GM18868 (cell line): ENCODE measurements around the gene RPL35.
"Not testable (repeated sequence)": the region's sequence is repeated elsewhere in the genome, so short reads cannot be mapped to it uniquely, and the experiment has no call there.

ENCODE experiments used
- ATAC-seq: cut with Tn5 transposase; IDR thresholded peaks from one replicate; pipeline ENCODE4 v1.9.1; 2021; ENCODE audit warnings: mild to moderate bottlenecking, moderate library complexity; ENCODE audit not compliant: unreplicated experiment

Gene RPL35

GRCh38 chr9:124853605-124854143 is 8.1 kb downstream of the RPL35 start:
- no peak for ATAC-seq

DNA sequence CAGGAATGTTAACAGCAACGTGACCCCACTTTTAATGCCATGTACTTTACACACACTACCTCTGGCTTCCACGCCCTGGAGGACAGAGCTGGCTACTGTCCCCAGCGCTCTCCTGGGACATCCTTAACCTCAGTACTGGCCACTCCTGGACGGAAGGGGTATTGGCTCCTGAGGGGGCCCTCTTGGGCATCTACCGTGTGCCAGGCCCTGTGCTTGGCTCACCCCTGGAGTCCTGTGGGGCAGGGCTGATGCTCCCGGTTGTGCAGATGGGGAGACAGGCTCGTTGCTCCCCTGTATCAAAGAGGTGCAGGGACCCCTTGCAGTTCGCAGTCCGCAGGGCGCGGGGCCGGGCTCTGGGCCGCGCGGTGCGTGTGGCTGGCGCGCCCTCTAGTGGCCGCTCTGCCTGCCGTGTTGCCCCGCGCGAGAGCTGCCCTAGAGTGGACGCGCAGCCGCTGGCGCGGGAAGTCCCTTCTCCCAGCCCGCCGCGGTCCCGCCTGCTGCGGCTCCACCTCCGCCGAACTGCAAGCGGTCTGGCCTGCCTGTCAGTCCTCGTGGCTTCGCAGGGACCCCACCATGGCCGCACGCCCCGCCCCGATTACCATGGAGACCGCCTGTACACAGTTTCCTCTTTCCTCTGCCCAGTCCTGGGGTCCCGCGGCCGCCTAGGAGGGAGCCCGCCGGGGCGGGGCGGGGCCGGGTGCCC is 8.8 kb downstream of the RPL35 start, which contains the start of gene WDR38:
TSS of gene WDR38 (plus strand) at position 632 of the 703 bp plus-strand sequence. CDS start 72 bp downstream, outside the sequence.
- ATAC-seq: peak; percentile 79

DNA sequence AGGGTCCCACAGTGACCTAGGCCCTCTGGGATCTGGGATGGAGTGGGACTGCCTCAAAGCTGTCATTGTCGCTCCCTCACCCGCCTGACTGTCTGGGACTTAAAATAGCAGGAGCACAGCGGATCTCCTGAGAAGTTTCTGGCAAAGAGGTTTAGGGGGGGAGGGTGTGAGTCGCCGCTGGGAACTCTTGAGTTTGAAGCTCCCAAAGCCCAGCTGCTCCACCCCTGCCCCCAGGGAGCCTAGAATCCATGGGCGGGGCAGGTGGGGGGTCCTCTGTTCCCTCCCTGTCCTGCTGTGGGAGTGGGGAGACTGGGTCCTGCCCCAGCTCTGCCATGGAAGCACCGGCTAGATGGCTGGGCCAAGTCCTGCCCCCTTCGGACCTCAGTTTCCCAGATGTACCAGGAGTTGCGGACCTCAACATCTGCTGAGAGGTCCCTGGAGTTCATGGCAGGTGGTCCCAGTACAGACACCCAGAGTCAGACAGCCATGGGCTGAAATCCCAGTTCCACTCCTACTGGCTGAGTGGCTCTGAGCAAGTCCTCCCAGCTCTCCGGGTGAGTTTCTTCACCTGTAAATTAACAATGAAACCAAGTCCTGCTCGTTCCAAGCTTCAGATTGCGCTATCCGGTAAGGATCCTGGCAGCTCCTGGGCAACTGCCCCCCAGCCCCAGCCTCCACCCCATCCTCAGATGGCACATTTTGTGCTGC is 9.5 kb downstream of the RPL35 start:
- no peak for ATAC-seq

GRCh38 chr9:124849801-124850200 is 12.0 kb downstream of the RPL35 start:
- ATAC-seq: no peak

DNA sequence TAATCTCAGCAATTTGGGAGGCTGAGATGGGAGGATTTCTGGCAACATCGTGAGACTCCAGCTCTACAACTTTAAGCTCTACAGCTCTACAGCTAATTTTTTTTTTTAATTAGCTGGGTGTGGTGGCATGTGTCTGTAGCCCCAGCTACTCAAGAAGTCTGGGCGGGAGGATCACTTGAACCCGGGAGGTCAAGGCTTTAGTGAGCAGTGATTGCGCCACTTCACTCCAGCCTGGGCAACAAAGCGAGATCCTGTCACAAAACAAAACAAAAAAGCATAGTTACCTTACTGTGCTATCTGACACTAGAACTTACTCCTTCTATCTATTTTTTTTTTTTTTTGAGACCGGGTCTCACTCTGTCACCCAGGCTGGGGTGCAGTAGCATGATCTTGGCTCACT is 14.8 kb downstream of the RPL35 start:
- ATAC-seq: no peak

- not testable (repeated sequence) for ATAC-seq
Observed at GRCh38 chr9:124846467-124846866, 15.3 kb downstream of the RPL35 start.

DNA sequence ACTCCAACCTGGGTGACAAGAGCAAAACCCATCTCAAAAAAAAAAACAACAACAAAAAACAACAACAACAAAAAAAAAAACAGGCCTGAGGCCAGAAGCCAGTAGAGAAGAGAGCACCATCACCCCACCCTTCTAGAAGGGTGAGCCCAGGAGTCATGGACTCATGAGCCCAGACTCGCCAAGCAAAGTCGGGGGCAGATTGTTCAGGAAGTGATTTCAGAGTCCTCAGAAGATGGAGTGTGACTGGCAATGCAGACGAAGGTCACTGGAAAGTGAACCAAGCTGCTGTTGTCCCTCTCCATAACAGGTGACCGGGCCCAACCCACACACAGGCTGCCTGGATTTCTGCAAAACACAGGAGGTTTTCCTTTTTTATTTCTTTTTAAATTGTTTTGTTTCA is 17.5 kb downstream of the RPL35 start:
- ATAC-seq: no peak

DNA sequence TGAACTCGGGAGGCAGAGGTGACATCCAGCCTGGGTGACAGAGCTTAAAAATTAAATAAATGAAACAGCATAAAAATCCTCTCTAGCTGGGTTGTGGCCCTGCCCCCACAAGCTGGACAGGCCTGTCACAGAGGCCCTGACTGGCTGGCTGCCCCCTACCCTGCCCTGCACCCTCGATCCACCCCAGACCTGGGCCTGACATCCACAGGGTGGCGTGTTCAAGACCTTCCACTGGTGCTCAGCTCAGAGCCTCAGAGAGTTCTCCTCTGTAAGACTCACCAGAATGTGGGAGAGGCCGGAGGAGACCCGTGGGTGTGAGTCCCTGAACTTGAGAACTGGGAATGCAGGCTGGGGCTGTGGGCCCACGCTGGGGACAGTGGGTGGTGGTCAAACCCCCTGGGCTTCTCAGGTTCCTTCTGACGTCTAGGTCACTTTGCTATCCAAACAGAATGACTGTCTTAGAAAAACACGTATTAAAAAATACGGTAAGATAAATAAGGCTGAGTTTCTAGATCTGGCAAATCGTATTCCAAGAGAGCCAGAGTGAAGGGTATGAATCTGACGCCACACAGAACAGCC is 18.2 kb downstream of the RPL35 start:
- no peak for ATAC-seq

DNA sequence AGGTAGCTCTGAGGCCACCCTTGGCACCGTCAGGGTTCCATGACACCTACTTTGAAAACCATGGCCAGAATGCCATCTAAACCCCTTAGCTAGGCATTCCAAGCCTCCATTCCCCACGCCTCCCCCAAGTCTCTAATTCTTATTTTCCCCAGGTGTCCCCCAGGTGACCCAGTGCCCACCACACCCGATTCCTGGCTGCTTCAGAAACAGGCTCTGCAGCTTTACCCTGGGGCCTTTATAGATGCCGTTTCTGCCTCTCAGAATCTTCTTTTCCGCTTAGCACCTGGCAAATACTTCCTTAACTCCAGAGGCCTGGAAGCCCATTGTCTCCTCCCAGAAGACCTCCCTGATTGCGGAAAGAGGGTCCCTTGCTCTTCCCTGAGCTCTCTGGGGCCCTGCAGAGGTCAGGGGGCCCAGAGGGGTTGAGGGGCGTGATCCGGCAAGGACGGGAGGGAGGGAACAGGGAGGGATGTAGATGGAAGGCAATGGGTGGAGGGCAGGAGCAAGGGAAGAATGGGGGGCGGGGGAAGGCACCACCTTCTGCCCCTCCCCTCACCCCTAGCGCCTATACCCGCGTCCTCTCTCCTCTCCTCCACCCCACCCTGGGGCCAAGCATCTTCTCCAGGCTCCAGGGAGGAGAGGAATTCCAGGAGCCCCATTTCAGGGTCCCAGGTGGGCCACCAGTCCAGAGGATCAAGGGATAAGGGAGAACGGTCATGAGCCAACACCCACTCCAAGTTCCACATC is 20.5 kb downstream of the RPL35 start:
- ATAC-seq: no peak

- no peak for ATAC-seq
Observed at GRCh38 chr9:124840300-124840833, 21.4 kb downstream of the RPL35 start.

GRCh38 chr9:124839612-124840299 is 22.0 kb downstream of the RPL35 start:
- no peak for ATAC-seq

DNA sequence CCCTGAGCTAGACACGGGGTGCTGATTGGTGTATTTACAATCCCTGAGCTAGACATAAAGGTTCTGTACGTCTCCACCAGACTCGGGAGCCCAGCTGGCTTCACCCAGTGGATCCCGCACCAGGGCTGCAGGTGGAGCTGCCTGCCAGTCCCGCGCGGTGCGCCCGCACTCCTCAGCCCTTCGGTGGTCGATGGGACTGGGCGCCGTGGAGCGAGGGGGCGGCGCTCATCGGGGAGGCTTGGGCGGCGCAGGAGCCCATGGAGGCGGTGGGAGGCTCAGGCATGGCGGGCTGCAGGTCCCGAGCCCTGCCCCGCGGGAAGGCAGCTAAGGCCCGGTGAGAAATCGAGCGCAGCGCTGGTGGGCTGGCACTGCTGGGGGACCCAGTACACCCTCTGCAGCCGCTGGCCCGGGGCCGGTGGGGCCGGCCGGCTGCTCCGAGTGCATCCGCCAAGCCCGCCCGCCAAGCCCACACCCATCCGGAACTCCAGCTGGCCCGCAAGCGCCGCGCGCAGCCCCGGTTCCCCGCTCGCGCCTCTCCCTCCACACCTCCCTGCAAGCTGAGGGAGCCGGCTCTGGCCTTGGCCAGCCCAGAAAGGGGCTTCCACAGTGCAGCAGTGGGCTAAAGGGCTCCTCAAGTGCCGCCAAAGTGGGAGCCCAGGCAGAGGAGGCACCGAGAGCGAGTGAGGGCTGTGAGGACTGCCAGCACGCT is 23.0 kb downstream of the RPL35 start:
- ATAC-seq: not testable (repeated sequence)

DNA sequence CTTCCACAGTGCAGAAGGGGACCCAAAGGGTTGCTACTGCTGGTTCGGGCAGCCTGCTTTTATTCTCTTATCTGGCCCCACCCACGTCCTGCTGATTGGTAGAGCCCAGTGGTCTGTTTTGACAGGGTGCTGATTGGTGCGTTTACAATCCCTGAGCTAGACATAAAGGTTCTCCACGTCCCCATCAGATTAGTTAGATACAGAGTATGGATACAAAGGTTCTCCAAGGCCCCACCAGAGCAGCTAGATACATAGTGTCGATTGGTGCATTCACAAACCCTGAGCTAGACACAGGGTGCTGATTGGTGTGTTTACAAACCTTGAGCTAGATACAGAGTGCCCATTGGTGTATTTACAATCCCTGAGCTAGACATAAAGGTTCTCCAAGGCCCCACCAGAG is 23.6 kb downstream of the RPL35 start:
- not testable (repeated sequence) for ATAC-seq

DNA sequence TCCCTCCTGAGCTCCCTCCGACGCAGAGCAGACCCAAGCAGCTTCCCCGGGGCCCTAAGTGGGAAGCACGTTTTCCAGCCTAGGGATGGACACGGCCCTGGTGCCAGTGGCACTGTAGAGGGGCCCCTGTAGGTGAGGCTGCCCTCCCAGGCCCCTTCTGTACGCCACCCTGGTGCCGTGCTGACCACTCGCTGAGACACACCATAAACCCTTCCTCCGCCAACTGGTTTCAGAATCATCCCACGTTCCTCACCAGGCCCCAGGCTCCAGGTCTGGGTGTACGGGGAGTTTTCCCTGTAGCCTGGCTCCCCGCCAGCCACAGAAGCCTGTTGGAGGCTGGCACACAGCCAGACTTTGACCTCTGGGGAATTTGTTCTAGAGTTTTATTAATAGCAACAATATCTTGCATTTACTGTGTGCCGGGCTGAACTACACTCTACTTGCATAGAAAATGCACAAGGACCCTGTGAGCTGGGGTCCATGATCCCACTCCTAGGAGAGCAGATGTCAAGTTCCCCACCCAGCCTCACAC is 26.7 kb downstream of the RPL35 start:
- ATAC-seq: no peak

GRCh38 chr9:124834591-124834990 is 27.2 kb downstream of the RPL35 start:
- no peak for ATAC-seq

DNA sequence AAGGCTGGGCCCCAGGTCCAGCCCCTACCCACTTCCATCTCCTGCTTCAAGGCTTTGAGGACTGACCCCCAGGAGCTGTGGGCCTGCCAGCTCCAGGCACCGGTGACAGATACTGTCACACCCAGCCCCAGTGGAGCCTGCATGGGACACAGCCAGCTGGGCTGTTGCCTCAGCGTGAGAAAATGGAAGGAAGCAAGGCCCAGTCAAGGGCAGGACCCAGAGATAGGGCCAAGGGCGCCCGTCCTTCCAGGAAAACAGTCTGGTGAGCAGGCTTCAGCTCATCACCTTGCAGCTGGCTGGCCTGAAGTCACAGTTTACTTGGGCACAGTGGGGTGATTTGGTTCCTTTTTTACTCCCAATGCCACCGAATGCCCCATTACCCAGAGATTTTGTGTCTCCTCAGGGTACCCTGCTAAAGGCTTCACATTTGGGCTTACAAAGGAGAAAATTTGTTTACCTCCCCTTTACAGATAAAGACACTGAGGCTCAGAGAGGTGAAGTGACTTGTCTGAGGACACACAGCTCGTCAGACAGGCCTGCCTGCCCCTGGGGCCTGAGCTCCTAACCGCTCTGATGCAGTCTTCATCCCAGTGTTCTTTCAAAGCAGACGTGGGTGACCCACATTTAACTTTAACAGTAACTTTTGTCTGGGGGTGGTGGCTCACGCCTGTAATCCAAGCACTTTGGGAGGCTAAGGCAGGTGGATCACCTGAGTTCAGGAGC is 30.0 kb downstream of the RPL35 start:
- ATAC-seq: no peak

DNA sequence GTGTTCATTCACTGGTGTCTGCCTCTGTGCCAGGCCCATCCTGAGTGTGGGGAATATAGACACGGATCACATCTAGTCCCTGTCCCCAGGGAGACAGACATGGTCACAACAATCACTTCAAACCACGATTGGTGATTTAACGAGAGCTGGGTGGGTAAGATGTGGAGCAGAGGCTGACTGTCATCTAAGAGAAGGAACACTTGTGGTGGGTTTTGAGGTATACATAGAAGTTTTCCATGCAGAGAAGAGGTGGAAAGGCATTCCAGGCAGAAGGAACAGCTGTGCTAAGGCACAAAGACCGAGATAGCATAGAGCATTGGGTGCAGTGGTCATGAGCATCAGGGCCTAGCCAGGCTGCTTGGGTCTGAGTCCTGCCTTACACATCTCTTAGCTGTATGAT is 31.2 kb downstream of the RPL35 start:
- no peak for ATAC-seq

DNA sequence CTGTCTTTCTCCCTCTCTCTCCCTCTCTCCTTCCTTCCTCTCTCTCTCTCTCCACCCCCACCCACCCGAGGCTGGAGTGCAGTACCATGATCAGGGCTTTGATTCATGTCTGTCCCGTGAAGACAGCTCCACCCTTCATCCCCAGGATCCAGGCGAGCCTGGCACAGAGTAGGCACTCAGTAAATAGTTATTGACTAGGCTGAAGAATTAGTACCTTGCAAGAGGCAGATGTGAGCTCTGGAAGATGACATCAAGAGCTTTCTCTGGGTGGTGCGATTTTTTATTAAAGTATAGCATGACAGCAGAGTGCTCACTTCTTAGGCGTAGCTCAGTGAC is 32.5 kb downstream of the RPL35 start:
- ATAC-seq: no peak
